Kasumi-1 (cell line): ENCODE measurements around the gene ADCY10.
A peak's percentile ranks its signal among the peaks of the same experiment; 100 is the strongest.

Experiments
- DNase-seq, 2 experiments: peaks; one replicate each; lab custom pipeline; 2025; lab: John Stamatoyannopoulos, UW

Gene ADCY10

GRCh38 chr1:167927046-167927754, 13.3 kb upstream of the ADCY10 start:
- DNase-seq, result no peak

- no peak for DNase-seq
Measured at GRCh38 chr1:167926486-167926997, 12.6 kb upstream of the ADCY10 start.

GRCh38 chr1:167924543-167925231, 10.8 kb upstream of the ADCY10 start:
- no peak for DNase-seq

GRCh38 chr1:167924102-167924501, 10.2 kb upstream of the ADCY10 start:
- no peak for DNase-seq

- no peak for DNase-seq
Measured at GRCh38 chr1:167923324-167924056, 9.6 kb upstream of the ADCY10 start.

- DNase-seq, result no peak
Measured at GRCh38 chr1:167922611-167923074, 8.7 kb upstream of the ADCY10 start.

- peak; percentile 20 to 34 for DNase-seq
Measured at GRCh38 chr1:167922023-167922422, 8.1 kb upstream of the ADCY10 start.

GRCh38 chr1:167916766-167917511, 3.0 kb upstream of the ADCY10 start:
- no peak for DNase-seq

- no peak for DNase-seq
Measured at GRCh38 chr1:167915569-167915968, 1.6 kb upstream of the ADCY10 start.

GRCh38 chr1:167912294-167912693, 1.6 kb downstream of the ADCY10 start:
- DNase-seq, result no peak

- no peak for DNase-seq
Measured at GRCh38 chr1:167911413-167911812, 2.5 kb downstream of the ADCY10 start.

GRCh38 chr1:167910530-167910929, 3.4 kb downstream of the ADCY10 start:
- DNase-seq, result no peak

GRCh38 chr1:167909691-167910180, 4.2 kb downstream of the ADCY10 start:
- DNase-seq, result peak; percentile 42

- peak; percentile 33 to 37 for DNase-seq
Measured at GRCh38 chr1:167905671-167906070, 8.3 kb downstream of the ADCY10 start.

GRCh38 chr1:167905182-167905581, 8.8 kb downstream of the ADCY10 start:
- peak; percentile 19 to 45 for DNase-seq

GRCh38 chr1:167904652-167905130, 9.2 kb downstream of the ADCY10 start:
- no peak for DNase-seq

GRCh38 chr1:167900907-167901306, 13.0 kb downstream of the ADCY10 start:
- no peak for DNase-seq

- no peak for DNase-seq
Measured at GRCh38 chr1:167899253-167899681, 14.7 kb downstream of the ADCY10 start.

- DNase-seq, result no peak
Measured at GRCh38 chr1:167898578-167899222, 15.2 kb downstream of the ADCY10 start.

- DNase-seq, result no peak
Measured at GRCh38 chr1:167893798-167894197, 20.1 kb downstream of the ADCY10 start.

GRCh38 chr1:167890400-167890799, 23.5 kb downstream of the ADCY10 start:
- DNase-seq, result no peak
